Measurements from ENCODE around the gene PRG3. TPM values are rescaled to one million over a fixed set of nuclear protein-coding genes. Genes with fewer than 3 reads are reported as not detected.

PRG3 gene
- total and polyA plus RNA-seq, 2 of the 13 experiments (the other 11 are each of a cell fraction or from before 2014, with no cell fraction given) = not detected

GRCh38 chr11:57427727-57428082 is 46.8 kb upstream of the PRG3 start:
- DNase-seq (ENCODE audit: low spot score) (no peak), FAIRE-seq (no peak), ATAC-seq (no peak)
- Histone ChIP-seq H4K20me1 (ENCODE audit: insufficient read depth, low read length) (no peaks in the 10 kb centered on the region), H3K9ac (ENCODE audit: insufficient read depth, low read depth, low read length) (no peak overlapping the region), H3K79me2 (ENCODE audit: insufficient read depth, low read length) (no peaks in the 10 kb centered on the region), H3K9me3 (ENCODE audit: low read length) (no peaks in the 10 kb centered on the region), H3K36me3 (replicated peaks in 1 of 2; ENCODE audit: control insufficient read depth in 1 of 2, insufficient read depth in 2 of 2, low read length in 2 of 2) (no peaks in the 10 kb centered on the region), H3K4me3 (replicated peaks in 1 of 3; ENCODE audit: insufficient read depth in 1 of 3, low read depth in 2 of 3, low read length in 3 of 3) (no peak overlapping the region), H3K4me2 (ENCODE audit: low read depth, low read length) (no peak overlapping the region), H3K27me3 (ENCODE audit: control insufficient read depth in 1 of 2, insufficient read depth in 2 of 2, low read length in 2 of 2) (peaks cover 2% of the 10 kb centered on the region in 2 experiments; a peak in 2 of 5 replicates), H3K4me1 (ENCODE audit: insufficient read depth, low read length) (peaks cover 72% of the 10 kb centered on the region), H3K27ac (ENCODE audit: extremely low read length, insufficient read depth, low read length) (no peak overlapping the region), H2AFZ (ENCODE audit: low read length) (no peak overlapping the region)
- WGBS (ENCODE audit: low lambda C conversion rate) = 65% methylated on average over 8 of the region's 8 CpGs
- TF ChIP-seq MYNN (CRISPR knock-in tag; IDR thresholded peaks at IDR 0.05; ENCODE audit: low read depth) = no peak
- no peak for TF ChIP-seq CCDC6 (CRISPR knock-in tag; IDR thresholded peaks at IDR 0.05)
- TF ChIP-seq FOXK2 (IDR thresholded peaks at IDR 0.05) = no peak
- TF ChIP-seq ATAD3A (CRISPR knock-in tag; IDR thresholded peaks at IDR 0.05) = no peak
- no peak for TF ChIP-seq ZNF737 (CRISPR knock-in tag; IDR thresholded peaks at IDR 0.05; ENCODE audit: borderline replicate concordance)
- no peak for TF ChIP-seq FOXO1 (CRISPR knock-in tag; IDR thresholded peaks at IDR 0.05)
- TF ChIP-seq, protein P1, sequence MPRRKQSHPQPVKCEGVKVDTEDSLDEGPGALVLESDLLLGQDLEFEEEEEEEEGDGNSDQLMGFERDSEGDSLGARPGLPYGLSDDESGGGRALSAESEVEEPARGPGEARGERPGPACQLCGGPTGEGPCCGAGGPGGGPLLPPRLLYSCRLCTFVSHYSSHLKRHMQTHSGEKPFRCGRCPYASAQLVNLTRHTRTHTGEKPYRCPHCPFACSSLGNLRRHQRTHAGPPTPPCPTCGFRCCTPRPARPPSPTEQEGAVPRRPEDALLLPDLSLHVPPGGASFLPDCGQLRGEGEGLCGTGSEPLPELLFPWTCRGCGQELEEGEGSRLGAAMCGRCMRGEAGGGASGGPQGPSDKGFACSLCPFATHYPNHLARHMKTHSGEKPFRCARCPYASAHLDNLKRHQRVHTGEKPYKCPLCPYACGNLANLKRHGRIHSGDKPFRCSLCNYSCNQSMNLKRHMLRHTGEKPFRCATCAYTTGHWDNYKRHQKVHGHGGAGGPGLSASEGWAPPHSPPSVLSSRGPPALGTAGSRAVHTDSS (CRISPR knock-in tag; conservative IDR thresholded peaks at IDR 0.05) = no peak
- TF ChIP-seq FOXJ3 (CRISPR knock-in tag; IDR thresholded peaks at IDR 0.05; ENCODE audit: borderline replicate concordance) = no peak
- TF ChIP-seq MAF1 (CRISPR knock-in tag; IDR thresholded peaks at IDR 0.05; ENCODE audit: borderline replicate concordance) = no peak
- no peak for TF ChIP-seq MTA1 (CRISPR knock-in tag; IDR thresholded peaks at IDR 0.05; ENCODE audit: borderline replicate concordance)
- TF ChIP-seq ZNF772 (CRISPR knock-in tag; IDR thresholded peaks at IDR 0.05) = no peak
- TF ChIP-seq, protein P2, sequence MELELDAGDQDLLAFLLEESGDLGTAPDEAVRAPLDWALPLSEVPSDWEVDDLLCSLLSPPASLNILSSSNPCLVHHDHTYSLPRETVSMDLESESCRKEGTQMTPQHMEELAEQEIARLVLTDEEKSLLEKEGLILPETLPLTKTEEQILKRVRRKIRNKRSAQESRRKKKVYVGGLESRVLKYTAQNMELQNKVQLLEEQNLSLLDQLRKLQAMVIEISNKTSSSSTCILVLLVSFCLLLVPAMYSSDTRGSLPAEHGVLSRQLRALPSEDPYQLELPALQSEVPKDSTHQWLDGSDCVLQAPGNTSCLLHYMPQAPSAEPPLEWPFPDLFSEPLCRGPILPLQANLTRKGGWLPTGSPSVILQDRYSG (CRISPR knock-in tag; IDR thresholded peaks at IDR 0.05) = no peak
- no peak for TF ChIP-seq SALL2 (CRISPR knock-in tag; IDR thresholded peaks at IDR 0.05)
- no peak for TF ChIP-seq NR2F1 (CRISPR knock-in tag; IDR thresholded peaks at IDR 0.05)
- intact Hi-C loops (cut with micrococcal nuclease; ENCODE audit: unreplicated experiment) (no loop called here), in situ Hi-C loops (cut with HindIII; ENCODE audit: extremely low pct_ligation_motif_present, low pct_unique_long_range_greater_than_20kb) (no loop called here)
- POLR2A ChIA-PET = no interaction called here
- CTCF ChIA-PET (ENCODE audit: low intra/inter-chr PET ratio, low total read pairs) = no interaction called here
- BruUV-seq (replicated peaks) = no TSS peak

Measured in HepG2 (cell line).